Natural killer cell (primary cell): ENCODE measurements around the gene CHD8. TPM values are rescaled to one million over a fixed set of nuclear protein-coding genes. Genes with fewer than 3 reads are reported as not detected.

Experiments used
- ATAC-seq, 3 donors: fragments of 150-1000 bp in 2 of 3; fragments of 200-7000 bp in 1 of 3; cut with Tn5 transposase; 1 replicate in 1 of 3; 2 replicates in 2 of 3; pipeline ENCODE4 v1.10.0; 2021; ENCODE audit warnings: mild to moderate bottlenecking in 2 of 3, moderate library complexity in 2 of 3
- DNase-seq, 2 donors: peaks; one replicate each; pipeline versions ENCODE4 v3.0.0 to v3.0.0-alpha.2; 2013 to 2021; ENCODE audit warnings: mixed read lengths in 1 of 2
- H3K27ac ChIP-seq: one replicate; pipeline ENCODE4 v1.5.1; 2013; ENCODE audit warnings: mild to moderate bottlenecking, low read length
- H3K27me3 ChIP-seq: one replicate; pipeline ENCODE4 v1.6.1; 2013; ENCODE audit warnings: low read length; ENCODE audit not compliant: control insufficient read depth, insufficient read depth
- H3K36me3 ChIP-seq: one replicate; pipeline ENCODE4 v1.6.1; 2013; ENCODE audit warnings: low read length; ENCODE audit not compliant: control insufficient read depth, insufficient read depth
- H3K4me1 ChIP-seq: one replicate; pipeline ENCODE4 v1.6.1; 2013; ENCODE audit warnings: low read length; ENCODE audit not compliant: control insufficient read depth, insufficient read depth
- H3K4me3 ChIP-seq: one replicate; pipeline ENCODE4 v1.5.1; 2013; ENCODE audit warnings: low read length
- H3K9me3 ChIP-seq: one replicate; pipeline ENCODE4 v1.6.1; 2013; ENCODE audit warnings: low read length; ENCODE audit not compliant: control insufficient read depth, insufficient read depth
- H3K27ac Mint-ChIP-seq, 2 donors: one replicate each; pipeline ENCODE4 v1.8.0; 2022; ENCODE audit warnings: mild to moderate bottlenecking in 2 of 2, mixed read lengths in 2 of 2, moderate library complexity in 1 of 2
- H3K27me3 Mint-ChIP-seq, 2 donors: one replicate each; pipeline ENCODE4 v1.8.0; 2022; ENCODE audit warnings: low read depth in 2 of 2, mixed read lengths in 2 of 2
- H3K36me3 Mint-ChIP-seq: one replicate; pipeline ENCODE4 v1.8.0; 2022; ENCODE audit warnings: mixed read lengths
- H3K4me1 Mint-ChIP-seq, 2 donors: one replicate each; pipeline ENCODE4 v1.8.0; 2022; ENCODE audit warnings: mixed read lengths in 2 of 2
- H3K4me3 Mint-ChIP-seq: one replicate; pipeline ENCODE4 v1.8.0; 2022; ENCODE audit warnings: mild to moderate bottlenecking, moderate library complexity, mixed read lengths
- H3K9me3 Mint-ChIP-seq, 2 donors: one replicate each; pipeline ENCODE4 v1.8.0; 2022; ENCODE audit warnings: mixed read lengths in 2 of 2
- CTCF ChIP-seq: fragments of 200-600 bp; IDR thresholded peaks from one replicate; pipeline ENCODE4 v1.8.0; 2022; ENCODE audit warnings: antibody characterized with exemption
- WGBS: methylation state at CpG from one replicate; pipeline ENCODE4 v1.1.7; 2013; ENCODE audit warnings: missing lambda C conversion rate; ENCODE audit not compliant: insufficient coverage; 5-methylcytosine and 5-hydroxymethylcytosine counted together
- intact Hi-C: fragments of 100-400 bp; cut with micrococcal nuclease; formaldehyde crosslinking; loops from one replicate; pipeline ENCODE4 v1.14.2; 2022
- total RNA-seq, 4 donors: library from RNA; stranded (reverse); fragments of 120-200 nt in 1 of 4; gene quantifications; one replicate each; pipeline versions ENCODE4 v1.2.3 to v1.2.4, GENCODE V29; 2013 to 2022

The CHD8 gene
- total RNA-seq, 3 donors from 2014 or later (not counting 1 experiment from before 2014, with no cell fraction given) = 150 to 167 (median 162) TPM

GRCh38 chr14:21382886-21383847, 72.8 kb downstream of the CHD8 start:
- ATAC-seq = peak; percentile 47 to 56 (median 54)
- H3K4me3 ChIP-seq = peak overlapping the region; percentile 96
- peaks cover 17% of the 10 kb centered on the region for H3K4me1 ChIP-seq
- H3K36me3 ChIP-seq = peaks cover 6% of the 10 kb centered on the region
- under 1% methylated on average over 38 of the region's 39 CpGs for WGBS
- Mint-ChIP-seq H3K27me3 (no peaks in the 10 kb centered on the region), H3K9me3 (no peaks in the 10 kb centered on the region), H3K36me3 (no peaks in the 10 kb centered on the region), H3K4me1 (peaks cover 33 to 35% of the 10 kb centered on the region in 2 donors), H3K4me3 (peak overlapping the region; percentile 98), H3K27ac (peak overlapping the region; percentile 96 to 99)
- H3K9me3 ChIP-seq = no peaks in the 10 kb centered on the region
- DNase-seq = peak; percentile 51 to 72
- H3K27me3 ChIP-seq = no peaks in the 10 kb centered on the region
- peak overlapping the region; percentile 93 for H3K27ac ChIP-seq
- TF ChIP-seq CTCF = no peak
- intact Hi-C loops = loop anchor here (5.0 kb wide), 1 partner anchor 151 kb away; no protein-coding TSS in a partner anchor

GRCh38 chr14:21382095-21382494, 73.8 kb downstream of the CHD8 start:
- Histone ChIP-seq H3K27ac (no peak overlapping the region), H3K36me3 (peaks cover 12% of the 10 kb centered on the region), H3K4me1 (peaks cover 17% of the 10 kb centered on the region), H3K9me3 (no peaks in the 10 kb centered on the region), H3K27me3 (no peaks in the 10 kb centered on the region), H3K4me3 (no peak overlapping the region)
- no peak for TF ChIP-seq CTCF
- Mint-ChIP-seq H3K36me3 (no peaks in the 10 kb centered on the region), H3K4me1 (peaks cover 33 to 41% of the 10 kb centered on the region in 2 donors), H3K27ac (peak overlapping the region; percentile 59 to 99), H3K4me3 (peak overlapping the region; percentile 98), H3K27me3 (no peaks in the 10 kb centered on the region), H3K9me3 (no peaks in the 10 kb centered on the region)
- intact Hi-C loops = loop anchor here (5.0 kb wide), 1 partner anchor 150 kb away; no protein-coding TSS in a partner anchor
- DNase-seq (no peak), ATAC-seq (no peak)

GRCh38 chr14:21379338-21379737, 76.6 kb downstream of the CHD8 start:
- no peaks in the 10 kb centered on the region for H3K9me3 Mint-ChIP-seq
- ATAC-seq = no peak
- DNase-seq = no peak
- H3K27me3 Mint-ChIP-seq = no peaks in the 10 kb centered on the region
- TF ChIP-seq CTCF = no peak
- intact Hi-C loops = no loop called here
- Histone ChIP-seq H3K27ac (no peak overlapping the region), H3K36me3 (peaks cover 9% of the 10 kb centered on the region), H3K4me1 (peaks cover 8% of the 10 kb centered on the region), H3K9me3 (no peaks in the 10 kb centered on the region), H3K4me3 (no peak overlapping the region), H3K27me3 (no peaks in the 10 kb centered on the region)
- WGBS = 98% methylated on average over 5 of the region's 6 CpGs
- H3K4me3 Mint-ChIP-seq = no peak overlapping the region
- H3K36me3 Mint-ChIP-seq = no peaks in the 10 kb centered on the region
- no peak overlapping the region for H3K27ac Mint-ChIP-seq
- H3K4me1 Mint-ChIP-seq = peaks cover 35 to 42% of the 10 kb centered on the region in 2 donors
